Left forelimb (tissue), 1 donor: ENCODE data around the gene DEPDC4.
A peak's percentile ranks its signal among the peaks of the same experiment; 100 is the strongest.
"Not testable (repeated sequence)": the region's sequence is repeated elsewhere in the genome, so short reads cannot be mapped to it uniquely, and the experiment has no call there.

Source experiments
- DNase-seq: peaks from one replicate; pipeline ENCODE4 v3.0.0-alpha.2; 2018; ENCODE audit warnings: low spot score

Gene DEPDC4

GRCh38 chr12:100266835-100267602, at the start of gene DEPDC4, which contains the start of gene SCYL2:
Gene DEPDC4 (minus strand): TSS chr12:100267079. CDS start chr12:100267076, 3 bp downstream.
Gene SCYL2 (plus strand): TSS chr12:100267177. CDS start chr12:100282971, 15,794 bp downstream.
- DNase-seq, result peak; percentile 96

- DNase-seq, result no peak
Observed at GRCh38 chr12:100311317-100311716, 44.4 kb upstream of the DEPDC4 start.

DNA sequence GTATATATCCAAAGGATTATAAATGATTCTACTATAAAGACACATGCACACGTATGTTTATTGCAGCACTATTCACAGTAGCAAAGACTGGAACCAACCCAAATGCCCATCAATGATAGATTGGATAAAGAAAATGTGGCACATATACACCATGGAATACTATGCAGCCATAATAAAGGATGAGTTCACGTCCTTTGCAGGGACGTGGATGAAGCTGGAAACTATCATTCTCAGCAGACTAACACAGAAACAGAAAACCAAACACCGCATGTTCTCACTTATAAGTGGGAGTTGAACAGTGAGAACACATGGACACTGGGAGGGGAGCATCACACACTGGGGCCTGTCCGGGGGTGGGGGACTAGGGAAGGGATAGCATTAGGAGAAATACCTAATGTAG, 41.3 kb upstream of the DEPDC4 start:
- not testable (repeated sequence) for DNase-seq

DNA sequence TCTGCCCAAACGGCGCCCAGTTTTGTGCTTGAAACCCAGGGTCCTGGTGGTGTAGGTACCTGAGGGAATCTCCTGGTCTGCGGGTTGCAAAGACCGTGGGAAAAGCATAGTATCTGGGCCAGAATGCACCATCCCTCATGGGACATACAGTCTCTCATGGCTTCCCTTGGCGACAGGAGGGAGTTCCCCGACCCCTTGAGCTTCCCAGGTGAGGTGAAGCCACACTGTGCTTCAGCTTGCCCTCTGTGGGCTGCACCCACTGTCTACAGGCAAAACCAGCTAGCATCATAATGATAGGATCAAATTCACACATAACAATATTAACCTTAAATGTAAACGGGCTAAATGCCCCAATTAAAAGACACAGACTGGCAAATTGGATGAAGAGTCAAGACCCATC, 37.5 kb upstream of the DEPDC4 start:
- not testable (repeated sequence) for DNase-seq

GRCh38 chr12:100303831-100304230, 37.0 kb upstream of the DEPDC4 start:
- no peak for DNase-seq

GRCh38 chr12:100302081-100302480, 35.2 kb upstream of the DEPDC4 start:
- DNase-seq, result no peak

DNA sequence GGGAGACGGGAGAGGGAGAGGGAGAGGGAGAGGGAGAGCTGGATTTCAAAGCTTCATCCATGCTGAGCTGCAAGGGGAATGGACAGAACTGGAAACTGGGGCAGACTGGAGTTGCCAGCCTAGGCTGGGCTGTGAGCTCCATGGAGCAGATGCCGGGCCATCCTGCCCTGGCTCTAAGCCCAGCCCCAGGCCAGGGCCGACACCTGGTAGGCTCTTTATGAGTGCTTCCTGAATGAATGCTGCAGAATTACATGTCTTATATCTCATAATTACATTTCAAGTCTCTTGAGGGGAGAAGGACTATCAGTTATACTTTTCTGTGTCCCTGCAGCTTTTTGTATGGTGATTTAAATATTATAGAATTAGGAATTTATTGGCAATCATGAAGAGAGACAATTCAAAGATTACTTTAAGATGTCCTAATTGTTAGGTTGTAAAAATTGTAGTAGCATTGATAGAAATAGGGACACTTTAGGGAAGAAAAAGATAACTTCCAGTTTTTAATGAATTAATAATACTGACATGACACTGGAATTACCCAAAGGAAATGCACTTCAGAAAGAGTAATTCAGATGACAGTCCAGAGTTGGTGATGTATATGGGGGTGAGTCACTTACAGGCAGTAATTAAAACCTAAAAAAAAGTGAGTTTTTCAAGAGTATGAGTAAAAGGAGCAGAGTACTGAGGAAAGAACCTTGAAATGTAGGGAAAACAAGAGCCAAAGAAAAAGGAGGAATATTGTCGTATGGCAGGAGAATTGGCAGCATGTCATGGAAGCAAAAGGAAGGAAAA, 29.1 kb upstream of the DEPDC4 start:
- DNase-seq, result no peak

- DNase-seq, result not testable (repeated sequence)
Observed at GRCh38 chr12:100294366-100294765, 27.5 kb upstream of the DEPDC4 start.

- no peak for DNase-seq
Observed at GRCh38 chr12:100293017-100293416, 26.1 kb upstream of the DEPDC4 start.

DNA sequence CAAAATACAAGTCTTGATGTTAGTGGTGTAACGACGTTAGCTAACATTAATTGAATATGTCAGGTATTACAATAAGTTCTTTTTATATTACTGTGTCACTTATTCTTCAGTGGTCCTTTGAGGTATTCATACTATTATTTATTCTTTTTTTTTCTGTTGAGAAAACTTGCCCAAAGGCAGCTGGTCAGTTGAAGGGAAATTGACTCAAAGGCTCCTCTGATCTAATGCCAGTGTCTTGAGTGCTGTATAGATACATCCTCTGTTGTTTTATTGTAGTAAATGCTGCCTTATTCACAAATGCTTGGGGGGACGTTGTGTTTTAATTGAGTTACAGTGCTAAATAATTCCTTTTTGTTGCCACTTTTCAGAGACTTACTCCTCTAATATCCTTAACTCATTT, 23.1 kb upstream of the DEPDC4 start:
- no peak for DNase-seq

GRCh38 chr12:100289038-100289437, 22.2 kb upstream of the DEPDC4 start:
- DNase-seq, result no peak

- not testable (repeated sequence) for DNase-seq
Observed at GRCh38 chr12:100284556-100284955, 17.7 kb upstream of the DEPDC4 start.

DNA sequence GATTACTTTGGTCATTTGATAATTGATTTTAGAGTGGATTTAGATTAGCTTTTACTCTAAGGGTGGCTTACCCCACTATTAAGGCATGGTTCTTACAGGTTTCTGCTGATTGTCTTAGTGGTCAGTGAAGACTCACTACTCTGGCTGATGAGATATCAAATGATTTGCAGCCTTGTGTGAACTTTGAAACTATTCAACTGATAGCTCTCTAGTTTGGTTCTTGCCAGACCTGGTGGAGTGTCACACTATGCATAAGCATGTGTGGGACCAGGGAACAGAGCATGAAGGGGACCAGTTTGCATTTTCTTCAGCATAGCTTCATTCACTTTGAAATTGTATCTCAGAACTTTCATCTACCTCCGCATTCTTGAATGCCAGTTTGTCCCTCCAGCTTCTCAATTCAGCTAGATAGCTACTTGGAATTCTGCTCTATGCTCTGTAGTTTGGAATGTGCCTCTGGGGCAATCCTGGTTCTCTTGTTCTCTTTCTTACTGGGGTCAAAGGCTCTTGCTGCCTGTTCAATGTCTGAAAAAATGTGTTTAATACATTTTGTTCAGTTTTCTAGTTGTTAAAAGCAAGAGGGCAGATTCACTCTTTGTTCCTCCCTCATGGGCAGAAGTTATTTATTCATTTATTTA, 12.8 kb upstream of the DEPDC4 start:
- DNase-seq, result no peak

- DNase-seq, result no peak
Observed at GRCh38 chr12:100279159-100279558, 12.3 kb upstream of the DEPDC4 start.

- no peak for DNase-seq
Observed at GRCh38 chr12:100274291-100274690, 7.4 kb upstream of the DEPDC4 start.

GRCh38 chr12:100273782-100274181, 6.9 kb upstream of the DEPDC4 start:
- DNase-seq, result no peak

GRCh38 chr12:100268835-100269564, 2.1 kb upstream of the DEPDC4 start:
- no peak for DNase-seq

GRCh38 chr12:100267603-100268281, 863 bp upstream of the DEPDC4 start:
- no peak for DNase-seq

GRCh38 chr12:100266585-100266834, 369 bp downstream of the DEPDC4 start:
- DNase-seq, result no peak

- no peak for DNase-seq
Observed at GRCh38 chr12:100265732-100266584, 921 bp downstream of the DEPDC4 start.

DNA sequence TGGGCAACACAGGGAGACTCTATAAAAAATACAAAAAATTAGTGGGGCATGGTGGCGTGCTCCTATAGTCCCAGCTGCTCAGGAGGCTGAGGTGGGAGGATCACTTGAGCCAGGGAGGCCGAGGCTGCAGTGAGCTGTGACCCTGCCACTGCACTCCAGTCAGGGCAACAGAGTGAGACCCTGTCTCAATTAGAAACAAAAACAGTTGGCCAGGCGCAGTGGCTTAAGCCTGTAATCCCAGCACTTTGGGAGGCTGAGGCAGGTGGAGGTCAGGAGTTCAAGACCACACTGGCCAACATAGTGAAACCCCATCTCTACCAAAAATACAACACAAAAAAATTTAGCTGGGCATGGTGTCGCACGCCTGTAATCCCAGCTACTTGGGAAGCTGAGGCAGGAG, 1.8 kb downstream of the DEPDC4 start:
- DNase-seq, result not testable (repeated sequence)
